HT1080 (cell line): Measurements from ENCODE around the gene EFTUD2. TPM values are rescaled to one million over a fixed set of nuclear protein-coding genes. Genes with fewer than 3 reads are reported as not detected.
"Not testable (repeated sequence)": the region's sequence is repeated elsewhere in the genome, so short reads cannot be mapped to it uniquely, and the experiment has no call there.

Experiments
- DNase-seq: peaks from one replicate; pipeline ENCODE4 v3.0.0-alpha.2; 2015; ENCODE audit warnings: low read depth
- total RNA-seq: library from RNA; depleted of rRNA; stranded (reverse); fragments of >200 nt; shearing (Covaris generic); gene quantifications from 2 replicates; pipeline ENCODE4 v1.2.3, GENCODE V29; 2014

Gene EFTUD2
- total RNA-seq, 1 experiment from 2014 or later = 137 TPM

DNA sequence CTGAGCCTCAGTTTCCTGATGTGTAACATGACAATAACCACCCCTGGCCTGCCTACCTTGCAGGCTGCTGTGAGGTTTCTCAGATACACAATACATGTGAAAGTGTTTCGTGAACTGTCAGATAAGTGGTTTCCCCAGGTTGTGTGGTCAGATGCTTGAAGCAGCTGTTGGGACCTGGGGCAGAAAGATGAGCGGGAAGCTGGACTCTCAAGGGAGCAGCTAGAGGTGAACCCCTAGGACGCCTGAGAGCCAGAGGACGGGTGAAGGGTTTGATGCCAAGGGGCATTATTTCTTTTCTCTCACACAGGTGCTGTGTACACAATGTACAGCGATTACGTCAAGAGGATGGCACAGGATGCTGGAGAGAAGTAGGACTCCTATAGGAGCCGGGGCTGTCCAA is 49.2 kb downstream of the EFTUD2 start:
- DNase-seq = no peak

DNA sequence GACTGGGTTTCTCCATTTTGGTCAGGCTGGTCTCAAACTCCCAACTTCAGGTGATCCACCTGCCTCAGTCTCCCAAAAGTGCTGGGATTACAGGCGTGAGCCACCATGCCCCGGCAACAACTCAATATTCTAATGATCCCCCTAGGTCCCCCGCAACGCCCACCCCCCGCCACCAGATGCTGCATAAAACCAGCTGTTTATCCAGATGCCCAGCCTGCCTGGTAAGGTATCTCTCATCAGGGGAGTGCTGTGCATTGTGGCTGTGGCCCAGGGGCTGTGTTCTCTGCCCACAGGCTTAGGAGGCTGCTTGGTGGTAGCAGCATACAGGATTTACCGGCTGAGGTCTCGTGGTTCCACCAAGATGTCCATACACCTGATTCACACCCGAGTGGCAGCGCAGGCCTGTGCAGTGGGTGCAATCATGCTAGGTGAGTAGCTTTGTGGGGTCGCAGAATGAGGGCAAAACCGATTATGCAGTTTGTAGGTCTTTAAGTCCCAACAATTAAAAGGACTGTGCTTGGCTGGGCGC is 50.2 kb downstream of the EFTUD2 start:
- DNase-seq = no peak

DNA sequence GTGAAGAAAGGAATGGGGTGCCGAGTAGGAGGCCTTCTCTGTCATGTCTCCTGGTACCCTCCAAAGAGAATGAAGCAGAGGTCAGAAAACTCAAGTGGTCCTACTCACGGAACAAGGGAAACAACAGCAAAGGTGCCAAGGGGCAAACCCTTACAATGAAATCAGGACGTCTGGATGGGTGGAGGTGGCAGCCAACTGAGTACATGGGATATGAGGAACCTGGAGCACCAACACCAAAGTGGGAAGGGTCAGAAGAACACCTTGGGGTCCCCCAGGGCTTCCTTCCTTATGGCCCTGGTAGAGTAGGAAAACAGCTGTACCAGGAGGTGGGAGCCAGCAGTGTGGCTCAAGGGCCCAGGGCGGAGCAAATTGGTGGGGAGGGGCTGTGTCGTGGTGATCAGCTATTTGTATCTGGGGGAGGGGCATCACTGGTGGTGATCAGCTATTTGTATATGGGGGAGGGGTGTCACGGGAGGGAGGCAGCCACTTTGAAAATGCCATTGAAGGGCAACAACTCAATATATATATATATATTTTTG is 50.9 kb downstream of the EFTUD2 start:
- DNase-seq = no peak

DNA sequence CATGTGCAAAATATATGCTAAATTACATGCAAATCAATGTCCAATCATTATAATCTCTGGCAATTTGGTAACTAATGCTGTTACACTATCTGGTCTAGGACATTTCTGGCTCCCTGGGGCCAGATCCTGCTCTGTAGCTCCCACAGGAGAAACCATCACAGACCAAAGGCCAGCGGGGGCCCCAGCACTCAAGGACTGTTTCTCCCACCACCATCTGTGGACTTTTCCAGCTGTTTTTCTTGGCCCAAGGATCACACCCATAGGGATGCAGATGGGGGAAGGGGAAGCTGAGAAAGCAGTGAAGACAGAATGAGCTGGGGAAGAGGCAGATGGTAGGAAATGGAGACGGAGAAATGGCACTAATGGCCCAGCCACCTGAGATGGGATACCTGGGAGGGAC is 51.7 kb downstream of the EFTUD2 start, which contains the start of gene HIGD1B:
Gene HIGD1B, plus strand, starts transcription at position 298 of the 400 bp plus-strand sequence. CDS start 270 bp downstream, outside the sequence.
- no peak for DNase-seq

DNA sequence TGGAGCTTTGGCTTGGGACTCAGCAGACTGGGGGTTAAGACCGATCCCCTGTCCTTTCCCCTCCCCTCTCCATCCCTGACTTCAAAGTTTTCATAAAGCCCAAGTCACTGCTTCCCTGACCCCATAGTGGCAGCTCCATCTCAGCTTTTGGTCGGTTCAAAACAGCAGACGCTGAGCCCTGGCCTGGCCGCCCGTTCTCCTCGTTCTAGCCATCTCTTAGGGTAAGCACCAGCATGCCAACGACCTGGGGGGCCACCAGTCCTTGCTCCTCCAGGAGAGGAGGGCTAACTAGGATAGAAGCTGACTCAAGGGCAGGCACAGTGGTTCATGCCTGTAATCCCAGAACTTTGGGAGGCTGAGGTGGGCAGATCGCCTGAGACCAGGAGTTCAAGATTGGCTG is 53.0 kb downstream of the EFTUD2 start:
- DNase-seq = no peak

DNA sequence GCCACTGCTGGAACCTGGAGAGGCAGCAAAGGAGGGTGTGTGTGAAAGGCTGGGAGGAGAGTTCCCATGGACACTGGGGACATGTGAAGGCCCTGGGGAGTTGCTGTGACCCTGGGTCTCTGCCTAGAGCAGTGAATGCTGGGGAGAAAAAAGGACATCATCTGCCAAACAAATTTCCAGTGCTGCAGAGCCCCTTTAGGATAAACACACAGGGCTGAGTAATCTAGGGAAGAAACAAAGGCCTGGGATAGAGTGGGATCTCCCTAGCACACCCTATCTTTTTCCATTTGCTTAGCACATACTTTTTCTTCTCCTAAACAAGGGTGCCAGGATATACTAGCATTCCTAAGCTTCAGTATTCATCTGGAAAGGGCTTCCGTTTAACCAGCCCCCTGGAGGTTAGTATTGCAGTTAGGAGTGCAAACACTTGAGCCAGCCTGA is 54.8 kb downstream of the EFTUD2 start:
- DNase-seq = no peak

DNA sequence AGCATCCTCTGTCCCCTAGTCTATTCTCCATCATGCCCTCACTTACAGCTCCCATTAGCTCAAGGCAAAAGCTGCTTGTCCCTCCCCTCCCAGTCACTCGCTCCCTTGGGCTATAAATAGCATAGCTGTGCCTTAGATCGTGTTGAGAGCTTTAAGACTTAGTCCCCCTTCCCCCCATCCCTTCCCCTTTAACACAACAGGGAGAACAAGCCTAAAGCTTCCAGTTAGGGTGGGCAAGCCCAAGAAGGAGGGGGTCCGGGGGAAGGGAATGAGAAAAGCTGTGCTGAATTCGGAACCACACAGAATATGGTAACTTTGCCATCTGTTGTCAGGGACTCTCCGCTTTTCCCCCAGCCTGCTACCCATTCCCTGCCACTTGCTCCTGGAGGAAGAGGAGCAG is 56.5 kb downstream of the EFTUD2 start:
- no peak for DNase-seq

DNA sequence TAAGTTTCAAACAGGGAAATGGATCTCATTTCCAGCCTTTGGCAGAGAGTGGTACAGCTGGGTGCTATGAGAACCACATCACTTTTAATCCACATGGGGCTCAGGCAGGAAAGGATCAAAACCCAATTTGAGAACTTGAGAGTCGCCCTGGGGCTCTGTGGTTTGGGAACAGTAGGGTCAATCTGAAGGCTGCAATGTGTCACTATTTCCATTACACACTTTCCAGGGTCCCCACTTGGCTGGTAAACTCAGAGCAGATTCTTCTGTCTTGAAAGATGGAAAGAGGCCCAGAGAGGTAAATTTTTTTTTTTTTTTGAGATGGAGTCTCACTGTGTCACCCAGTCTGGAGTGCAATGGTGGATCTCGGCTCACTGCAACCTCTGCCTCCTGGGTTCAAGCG is 58.3 kb downstream of the EFTUD2 start:
- DNase-seq = no peak

DNA sequence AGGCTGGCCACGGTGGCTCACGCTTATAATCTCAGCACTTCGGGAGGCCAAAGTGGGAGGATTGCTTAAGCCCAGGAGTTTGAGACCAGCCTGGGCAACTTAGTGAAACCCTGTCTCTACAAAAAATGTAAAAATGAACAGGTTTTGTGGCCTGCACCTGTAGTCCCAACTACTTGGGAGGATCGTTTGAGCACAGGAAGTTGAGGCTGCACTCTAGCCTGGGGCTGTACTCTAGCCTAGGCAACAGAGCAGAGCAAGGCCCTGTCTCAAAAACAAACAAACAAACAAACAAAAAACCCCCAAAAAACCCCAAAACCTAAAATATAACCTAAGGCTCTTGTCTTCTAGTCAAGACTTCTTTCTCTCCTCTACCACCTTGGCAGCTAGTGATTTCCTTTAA is 59.0 kb downstream of the EFTUD2 start:
- no peak for DNase-seq

DNA sequence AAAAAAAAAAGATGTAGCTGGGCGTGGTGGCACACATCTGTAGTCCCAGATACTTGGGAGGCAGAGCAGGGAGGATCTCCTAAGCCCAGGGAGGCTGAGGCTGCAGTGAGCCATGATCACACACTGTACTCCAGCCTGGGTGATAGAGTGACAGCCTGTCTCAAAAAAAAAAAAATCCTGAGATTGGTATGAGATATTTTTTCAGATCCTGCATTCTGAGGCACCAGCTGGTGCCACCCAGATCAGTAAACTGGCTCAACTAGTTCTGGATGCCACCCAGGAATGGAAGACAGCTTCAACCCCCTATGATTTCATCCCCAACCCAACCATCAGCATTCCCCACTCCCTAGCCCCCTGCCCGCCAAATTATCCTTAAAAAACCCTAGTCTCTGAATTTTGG is 62.0 kb downstream of the EFTUD2 start:
- no peak for DNase-seq

DNA sequence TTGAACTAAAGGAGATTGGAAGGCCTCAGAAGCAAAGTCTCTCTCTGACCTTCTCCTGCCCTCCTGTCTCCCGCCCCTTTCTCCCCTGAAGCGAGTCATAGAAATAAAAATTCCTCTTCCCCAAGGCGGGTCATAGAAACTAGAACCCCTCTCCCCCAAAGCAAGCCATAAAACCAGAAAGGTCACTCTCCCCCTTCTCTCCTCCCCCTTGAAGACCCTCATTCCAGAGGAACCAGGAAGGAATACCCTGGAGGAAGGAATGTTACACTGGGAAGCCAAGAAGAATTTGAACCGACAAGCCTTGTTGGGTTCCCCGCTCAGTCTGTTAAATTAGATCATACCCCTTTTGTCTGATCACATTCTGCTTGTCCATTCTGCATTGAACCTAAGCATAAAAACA is 66.4 kb downstream of the EFTUD2 start:
- no peak for DNase-seq

DNA sequence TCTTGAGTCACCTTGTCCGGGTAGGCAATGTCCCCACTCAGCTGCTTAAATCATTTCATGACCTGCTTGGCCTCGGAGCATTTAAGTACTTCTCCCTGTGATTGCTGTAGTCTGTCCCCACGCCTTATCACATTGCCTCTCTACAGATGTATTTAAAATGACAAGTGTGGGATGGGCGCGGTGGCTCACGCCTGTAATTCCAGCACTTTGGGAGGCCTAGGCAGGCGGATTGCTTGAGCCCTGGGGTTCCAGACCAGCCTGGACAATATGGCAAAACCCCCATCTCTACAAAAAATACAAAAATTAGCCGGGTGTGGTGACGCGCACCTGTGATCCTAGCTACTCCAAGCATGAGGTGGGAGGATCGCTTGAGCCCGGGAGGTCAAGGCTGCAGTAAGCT is 67.9 kb downstream of the EFTUD2 start:
- no peak for DNase-seq

DNA sequence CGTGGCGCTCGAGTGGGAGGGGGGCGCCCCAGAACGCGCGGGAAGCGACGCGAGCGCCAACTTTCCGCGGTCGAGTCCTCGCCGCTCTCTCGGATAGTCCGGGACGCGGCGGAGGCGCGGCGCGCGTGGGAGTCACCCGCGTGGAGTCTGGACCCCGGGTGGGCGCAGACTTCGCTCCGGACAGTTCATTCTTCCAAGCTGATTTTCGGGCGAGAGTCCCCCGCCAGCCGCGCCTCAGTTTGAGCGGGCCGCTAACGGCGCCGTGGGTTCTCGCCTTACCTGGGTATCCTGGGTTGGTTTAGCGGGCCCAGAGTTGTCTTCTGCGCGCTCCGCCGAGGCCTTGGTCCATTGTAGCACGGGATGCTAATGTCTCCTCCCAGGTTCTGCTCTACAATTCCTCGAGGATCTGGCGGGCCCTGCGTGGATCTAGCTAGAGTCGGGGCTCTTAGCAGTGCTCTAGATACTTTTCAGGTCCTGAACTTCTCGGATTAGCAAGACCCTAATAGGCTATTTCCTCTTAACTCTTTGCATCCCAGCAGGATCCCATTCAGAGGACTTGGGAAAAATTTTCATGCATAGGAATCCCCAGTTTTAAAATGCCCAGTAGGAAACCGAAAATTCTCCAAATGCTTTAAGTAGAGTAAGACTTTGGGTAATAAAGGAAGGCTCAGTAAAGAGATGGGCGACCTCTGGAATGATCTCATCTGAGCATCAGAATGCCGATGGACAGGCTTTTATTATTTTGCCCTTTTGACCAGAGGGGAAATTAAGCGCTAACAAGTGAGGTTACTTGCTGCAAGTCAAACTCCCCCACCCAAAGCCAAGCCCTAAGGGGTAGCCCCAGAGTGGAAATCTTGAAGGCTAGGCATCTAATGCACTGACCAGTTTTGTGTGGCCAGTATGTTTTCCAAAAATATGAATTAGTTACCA is 68.6 kb downstream of the EFTUD2 start:
- DNase-seq = no peak

DNA sequence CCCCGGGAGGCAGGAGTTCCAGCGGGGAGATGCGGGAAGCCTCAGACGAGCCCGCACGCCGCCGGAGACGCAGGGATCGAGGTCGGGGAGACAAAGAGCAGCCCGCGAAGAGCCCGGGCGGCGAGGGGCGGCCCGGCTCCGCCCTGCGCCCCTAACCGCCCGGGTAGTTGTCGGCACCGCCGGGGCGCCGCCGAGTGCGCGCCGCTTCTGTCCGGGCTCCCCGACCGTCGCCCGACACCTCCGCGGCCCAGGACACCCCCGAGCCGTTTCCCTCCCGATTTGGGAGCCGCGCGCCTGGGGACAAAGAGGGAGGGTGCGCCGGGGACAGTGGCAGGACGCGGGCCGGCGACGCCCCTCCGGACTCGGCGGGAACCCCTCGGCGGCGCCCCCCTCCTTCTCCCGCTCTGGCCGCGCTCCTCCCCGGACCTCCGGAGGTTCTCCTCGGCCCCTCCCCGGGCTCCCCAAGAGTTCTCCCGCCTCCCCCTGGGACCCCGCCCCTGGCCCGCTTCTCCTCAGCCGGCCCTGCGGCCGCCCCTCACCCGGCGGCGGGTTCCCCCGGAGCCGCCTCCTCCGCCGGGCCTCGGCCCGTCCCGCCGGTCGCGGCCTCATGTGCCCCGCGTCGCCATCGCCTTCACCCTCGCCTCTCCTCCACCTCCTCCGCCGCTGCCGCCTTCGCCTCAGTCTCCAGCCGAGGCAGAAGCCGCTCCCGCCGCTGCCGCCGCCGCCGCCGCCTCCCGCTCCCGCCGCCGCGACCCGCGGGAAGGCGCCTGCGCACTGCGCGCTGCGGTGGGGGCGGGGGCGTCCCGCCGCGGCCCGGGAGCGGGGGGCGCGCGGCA is 69.5 kb downstream of the EFTUD2 start, which contains the start of gene GJC1:
Gene GJC1, minus strand, starts transcription at position 765 of the 836 bp plus-strand sequence. CDS start 24,470 bp downstream, outside the sequence.
- DNase-seq = peak; percentile 46

DNA sequence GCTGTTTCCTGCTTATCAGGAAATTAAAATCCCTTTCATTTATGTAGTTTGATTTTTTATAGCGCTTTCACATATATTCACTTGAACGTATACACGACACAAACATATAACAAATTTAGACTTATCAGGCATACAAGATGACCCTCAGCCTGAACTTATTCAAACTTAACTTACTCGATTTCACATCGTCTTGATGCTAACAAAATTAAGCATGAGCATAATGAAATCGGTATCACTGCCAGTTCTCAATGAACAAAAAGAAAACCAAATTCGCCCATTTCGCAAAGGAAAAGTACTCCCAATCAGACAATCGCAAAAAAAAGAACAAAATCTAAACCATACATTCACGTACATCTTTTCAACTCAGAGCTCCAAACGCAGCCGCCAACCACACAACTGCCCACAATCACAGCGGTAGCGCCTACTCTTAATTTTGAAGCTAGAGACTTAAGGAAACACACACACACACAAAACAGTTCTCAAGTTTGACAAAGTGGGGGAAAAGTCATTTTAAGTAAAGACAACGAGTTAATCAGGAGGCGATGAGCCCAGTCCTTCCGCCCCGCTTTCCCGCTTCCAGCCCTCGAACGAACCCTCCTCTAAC is 70.2 kb downstream of the EFTUD2 start:
- DNase-seq = peak; percentile 42

DNA sequence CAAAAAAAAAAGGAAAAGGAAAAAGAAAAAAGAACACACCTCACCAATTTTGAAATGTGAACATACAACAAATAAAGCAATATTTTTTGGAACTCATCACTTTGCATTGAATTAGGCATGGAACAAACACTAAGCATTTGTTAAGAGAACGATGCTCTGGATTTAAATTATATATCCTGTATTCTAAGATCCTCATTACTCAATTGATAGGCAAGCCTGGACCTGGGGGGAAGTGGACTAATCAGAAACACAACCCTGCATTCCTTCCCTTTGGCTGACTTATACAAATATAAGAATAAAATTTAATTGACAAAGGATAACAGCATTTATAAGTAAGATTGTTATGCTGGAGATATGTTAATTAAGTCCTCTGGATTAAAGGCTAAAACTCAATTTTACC is 71.4 kb downstream of the EFTUD2 start:
- DNase-seq = peak; percentile 33

DNA sequence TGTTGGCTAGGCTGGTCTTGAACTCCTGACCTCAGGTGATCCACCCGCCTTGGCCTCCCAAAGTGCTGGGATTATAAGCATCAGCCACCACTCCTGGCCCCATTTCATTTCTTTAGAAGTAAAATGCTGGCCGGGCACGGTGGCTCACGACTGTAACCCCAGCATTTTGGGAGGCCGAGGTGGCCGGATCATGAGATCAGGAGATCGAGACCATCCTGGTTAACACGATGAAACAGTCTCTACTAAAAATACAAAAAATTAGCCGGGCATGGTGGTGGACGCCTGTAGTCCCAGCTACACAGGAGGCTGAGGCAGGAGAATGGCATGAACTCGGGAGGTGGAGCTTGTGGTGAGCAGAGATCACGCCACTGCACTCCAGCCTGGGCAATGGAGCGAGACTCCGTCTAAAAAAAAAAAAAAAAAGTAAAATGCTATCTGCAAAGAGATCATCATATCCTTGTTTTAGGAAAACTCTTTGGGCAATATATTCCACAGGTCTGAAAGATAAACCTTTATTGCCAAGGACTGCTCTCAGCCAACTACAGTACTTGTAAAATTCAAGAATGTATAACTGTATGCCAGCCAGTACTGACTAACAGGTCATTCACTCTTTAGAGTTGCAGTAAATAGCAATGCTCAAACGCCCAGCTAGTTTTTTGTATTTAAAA is 73.0 kb downstream of the EFTUD2 start:
- peak; percentile 79 for DNase-seq

DNA sequence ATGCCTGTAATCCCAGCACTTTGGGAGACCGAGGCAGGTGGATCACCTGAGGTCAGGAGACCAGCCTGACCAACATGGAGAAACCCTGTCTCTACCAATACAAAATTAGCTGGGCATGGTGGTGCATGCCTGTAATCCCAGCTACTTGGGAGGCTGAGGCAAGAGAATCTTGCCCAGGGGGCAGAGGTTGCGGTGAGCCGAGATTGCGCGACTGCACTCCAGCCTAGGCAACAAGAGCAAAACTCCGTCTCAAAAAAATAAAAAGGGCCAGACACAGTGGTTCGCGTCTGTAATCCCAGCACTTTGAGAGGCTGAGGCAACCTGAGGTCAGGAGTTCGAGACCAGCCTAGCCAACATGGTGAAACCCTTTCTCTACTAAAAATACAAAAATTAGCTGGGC is 74.0 kb downstream of the EFTUD2 start:
- not testable (repeated sequence) for DNase-seq

DNA sequence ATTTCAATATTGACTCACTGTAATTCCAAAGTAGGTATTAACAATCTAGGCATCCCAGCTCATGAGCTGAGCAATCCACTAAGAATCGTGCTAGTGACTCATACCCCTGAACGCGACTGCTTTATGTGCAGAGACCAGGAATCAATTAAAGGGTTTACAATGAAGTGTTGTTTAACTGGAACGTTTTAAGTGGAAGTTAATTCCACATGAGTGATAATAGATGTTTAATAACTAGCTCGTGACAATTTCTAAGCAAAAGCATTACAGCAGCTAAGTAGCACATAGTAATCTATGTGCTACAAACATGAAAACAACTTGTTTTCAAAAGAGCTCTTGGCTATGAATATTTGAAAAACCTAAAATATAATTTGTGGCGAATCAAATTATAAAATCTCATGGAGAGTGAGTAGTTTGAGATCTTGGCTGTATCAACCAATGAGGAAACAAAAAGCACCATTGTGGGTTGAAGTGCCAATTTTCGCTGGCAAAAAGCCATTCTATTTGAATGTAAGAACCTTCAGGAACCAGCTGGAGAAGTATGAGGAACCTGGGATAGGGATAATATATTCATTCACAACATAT is 78.5 kb downstream of the EFTUD2 start:
- DNase-seq = peak; percentile 93

DNA sequence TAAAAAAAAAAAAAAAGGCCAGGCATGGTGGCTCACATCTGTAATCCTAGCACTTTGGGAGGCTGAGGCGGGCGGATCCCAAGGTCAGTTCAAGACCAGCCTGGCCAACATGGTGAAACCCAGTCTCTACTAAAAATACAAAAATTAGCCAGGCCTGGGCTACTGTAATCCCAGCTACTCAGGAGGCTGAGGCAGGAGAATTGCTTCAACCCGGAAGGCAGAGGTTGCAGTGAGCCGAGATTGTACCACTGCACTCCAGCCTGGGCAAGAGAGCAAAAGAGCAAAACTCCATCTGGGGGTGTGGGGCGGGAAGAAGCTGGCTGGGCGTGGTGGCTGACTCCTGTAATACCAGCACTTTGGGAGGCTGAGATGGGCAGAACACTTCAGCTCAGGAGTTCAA is 80.7 kb downstream of the EFTUD2 start:
- not testable (repeated sequence) for DNase-seq
